Subcutaneous abdominal adipose tissue (tissue), 5 donors: ENCODE data around the gene FHIP1B.
A peak's percentile ranks its signal among the peaks of the same experiment; 100 is the strongest.

Source experiments
- H3K27ac ChIP-seq: one replicate; pipeline ENCODE4 v1.7.0; 2013; ENCODE audit warnings: low read depth, mild to moderate bottlenecking, inconsistent platforms, low read length, moderate library complexity
- H3K27me3 ChIP-seq, 5 donors: one replicate each; pipeline ENCODE4 v1.7.0; 2013; ENCODE audit warnings: low read length in 5 of 5, inconsistent platforms in 1 of 5; ENCODE audit not compliant: control insufficient read depth in 5 of 5, insufficient read depth in 4 of 5
- H3K36me3 ChIP-seq, 5 donors: one replicate each; pipeline ENCODE4 v1.7.0; 2013; ENCODE audit warnings: low read length in 5 of 5; ENCODE audit not compliant: control insufficient read depth in 5 of 5, insufficient read depth in 5 of 5
- H3K4me1 ChIP-seq, 5 donors: one replicate each; pipeline ENCODE4 v1.7.0; 2013; ENCODE audit warnings: low read length in 5 of 5, mild to moderate bottlenecking in 3 of 5, moderate library complexity in 1 of 5; ENCODE audit not compliant: control insufficient read depth in 5 of 5, insufficient read depth in 5 of 5
- H3K4me3 ChIP-seq, 5 donors: one replicate each; pipeline ENCODE4 v1.7.0; 2013; ENCODE audit warnings: low read length in 5 of 5, low read depth in 1 of 5
- H3K9ac ChIP-seq, 5 donors: one replicate each; pipeline ENCODE4 v1.7.0; 2013; ENCODE audit warnings: low read length in 5 of 5, mild to moderate bottlenecking in 4 of 5, moderate library complexity in 3 of 5
- H3K9me3 ChIP-seq, 5 donors: one replicate each; pipeline ENCODE4 v1.7.0; 2013; ENCODE audit warnings: low read length in 5 of 5; ENCODE audit not compliant: control insufficient read depth in 5 of 5
- donor health status: healthy.
- donor health status: healthy.
- donor health status: healthy.
- donor health status: healthy.
- donor health status: healthy.

The FHIP1B gene

GRCh38 chr11:6240781-6241180 is 6.3 kb upstream of the FHIP1B start:
- peaks cover 0 to 4% (median 0%) of the 10 kb centered on the region in 5 donors for H3K4me1 ChIP-seq
- H3K9ac ChIP-seq, result no peak overlapping the region
- H3K27me3 ChIP-seq, result peaks cover 0 to 3% (median 0%) of the 10 kb centered on the region in 5 donors
- no peaks in the 10 kb centered on the region for H3K9me3 ChIP-seq
- no peaks in the 10 kb centered on the region for H3K36me3 ChIP-seq
- no peak overlapping the region for H3K27ac ChIP-seq
- H3K4me3 ChIP-seq, result no peak overlapping the region

GRCh38 chr11:6240139-6240538 is 5.7 kb upstream of the FHIP1B start:
- H3K9me3 ChIP-seq, result no peaks in the 10 kb centered on the region
- H3K27ac ChIP-seq, result no peak overlapping the region
- H3K4me3 ChIP-seq, result no peak overlapping the region
- no peak overlapping the region for H3K9ac ChIP-seq
- H3K27me3 ChIP-seq, result peaks cover 0 to 3% (median 0%) of the 10 kb centered on the region in 5 donors
- peaks cover 0 to 7% (median 3%) of the 10 kb centered on the region in 5 donors for H3K4me1 ChIP-seq
- H3K36me3 ChIP-seq, result no peaks in the 10 kb centered on the region

GRCh38 chr11:6238902-6239301 is 4.5 kb upstream of the FHIP1B start, which contains the start of gene CNGA4:
Gene CNGA4, plus strand, starts transcription at chr11:6239089. Its CDS starts 118 bp downstream, at chr11:6239207.
- no peak within 1 kb of the TSS for H3K27ac ChIP-seq

GRCh38 chr11:6237761-6238302 is 3.4 kb upstream of the FHIP1B start:
- H3K9ac ChIP-seq, result no peak overlapping the region
- H3K36me3 ChIP-seq, result no peaks in the 10 kb centered on the region
- H3K27ac ChIP-seq, result no peak overlapping the region
- H3K27me3 ChIP-seq, result no peaks in the 10 kb centered on the region
- H3K4me1 ChIP-seq, result peaks cover 0 to 25% (median 14%) of the 10 kb centered on the region in 5 donors
- H3K9me3 ChIP-seq, result no peaks in the 10 kb centered on the region
- H3K4me3 ChIP-seq, result no peak overlapping the region

More at GRCh38 chr11:6238902-6239301, 4.5 kb upstream of the FHIP1B start, which contains the start of gene CNGA4:
- Histone ChIP-seq H3K4me3 (no peak within 1 kb of the TSS), H3K27me3 (peaks cover 0 to under 1% (median 0%) of the 10 kb centered on the region in 5 donors), H3K4me1 (peaks cover 0 to 14% (median 8%) of the 10 kb centered on the region in 5 donors), H3K9me3 (no peaks in the 10 kb centered on the region), H3K9ac (no peak within 1 kb of the TSS), H3K36me3 (no peaks in the 10 kb centered on the region)

- H3K27me3 ChIP-seq, result no peaks in the 10 kb centered on the region
- H3K4me3 ChIP-seq, result no peak overlapping the region
- no peak overlapping the region for H3K27ac ChIP-seq
- H3K9ac ChIP-seq, result no peak overlapping the region
- H3K36me3 ChIP-seq, result no peaks in the 10 kb centered on the region
- H3K4me1 ChIP-seq, result peaks cover 0 to 25% (median 14%) of the 10 kb centered on the region in 5 donors
- no peaks in the 10 kb centered on the region for H3K9me3 ChIP-seq
Measured at GRCh38 chr11:6237266-6237665, 2.8 kb upstream of the FHIP1B start.

- peak overlapping the region; percentile 91 to 97 (median 94) for H3K4me3 ChIP-seq
- H3K9me3 ChIP-seq, result no peaks in the 10 kb centered on the region
- no peaks in the 10 kb centered on the region for H3K27me3 ChIP-seq
- peak overlapping the region; percentile 30 to 95 (median 85) for H3K9ac ChIP-seq
- peaks cover 0 to 25% (median 21%) of the 10 kb centered on the region in 5 donors for H3K4me1 ChIP-seq
- peak overlapping the region; percentile 74 for H3K27ac ChIP-seq
- peaks cover 0 to 2% (median 0%) of the 10 kb centered on the region in 5 donors for H3K36me3 ChIP-seq
Measured at GRCh38 chr11:6233984-6234386, 451 bp downstream of the FHIP1B start.

- H3K9me3 ChIP-seq, result no peaks in the 10 kb centered on the region
- H3K27me3 ChIP-seq, result no peaks in the 10 kb centered on the region
- peaks cover 0 to 2% (median 0%) of the 10 kb centered on the region in 5 donors for H3K36me3 ChIP-seq
- no peak overlapping the region for H3K9ac ChIP-seq
- H3K4me3 ChIP-seq, result no peak overlapping the region
- H3K27ac ChIP-seq, result no peak overlapping the region
- peaks cover 0 to 25% (median 21%) of the 10 kb centered on the region in 5 donors for H3K4me1 ChIP-seq
Measured at GRCh38 chr11:6232899-6233298, 1.5 kb downstream of the FHIP1B start.

- Histone ChIP-seq H3K36me3 (peaks cover 0 to 2% (median 0%) of the 10 kb centered on the region in 5 donors), H3K27me3 (no peaks in the 10 kb centered on the region), H3K4me3 (no peak overlapping the region), H3K27ac (no peak overlapping the region), H3K9me3 (no peaks in the 10 kb centered on the region), H3K9ac (no peak overlapping the region), H3K4me1 (peaks cover 0 to 37% (median 28%) of the 10 kb centered on the region in 5 donors)
Measured at GRCh38 chr11:6229911-6230310, 4.5 kb downstream of the FHIP1B start.

GRCh38 chr11:6228520-6228919 is 5.9 kb downstream of the FHIP1B start:
- Histone ChIP-seq H3K4me1 (peaks cover 0 to 34% (median 24%) of the 10 kb centered on the region in 5 donors), H3K9ac (no peak overlapping the region), H3K36me3 (peaks cover 0 to 11% (median 7%) of the 10 kb centered on the region in 5 donors), H3K27ac (no peak overlapping the region), H3K27me3 (no peaks in the 10 kb centered on the region), H3K4me3 (no peak overlapping the region), H3K9me3 (no peaks in the 10 kb centered on the region)

- H3K27ac ChIP-seq, result peak overlapping the region; percentile 8
- H3K9me3 ChIP-seq, result no peaks in the 10 kb centered on the region
- H3K27me3 ChIP-seq, result no peaks in the 10 kb centered on the region
- H3K4me3 ChIP-seq, result no peak overlapping the region
- peaks cover 0 to 31% (median 20%) of the 10 kb centered on the region in 5 donors for H3K4me1 ChIP-seq
- no peak overlapping the region for H3K9ac ChIP-seq
- H3K36me3 ChIP-seq, result peaks cover 12 to 34% (median 27%) of the 10 kb centered on the region in 5 donors
Measured at GRCh38 chr11:6225896-6226295, 8.5 kb downstream of the FHIP1B start.
